GM12878 (cell line): ENCODE measurements around the gene TET2. TPM values are rescaled to one million over a fixed set of nuclear protein-coding genes. Genes with fewer than 3 reads are reported as not detected.

ENCODE experiments used
- ATAC-seq: fragments of 200-7000 bp; cut with Tn5 transposase; 3 replicates; pipeline ENCODE4 v1.9.1; 2020; ENCODE audit warnings: mild to moderate bottlenecking, moderate library complexity
- BruUV-seq: library from RNA; stranded (reverse); fragments of 400-500 nt; replicated peaks from 2 replicates; lab custom pipeline; 2021; lab: Mats Ljungman, UMichigan
- CTCF ChIA-PET: fragments of 300-600 bp; sonication (Branson Sonifier 250); formaldehyde crosslinking; extraction: SDS; loops from one replicate; lab custom pipeline; 2021; ENCODE audit warnings: inconsistent platforms; lab: Yijun Ruan, JAX
- POLR2A ChIA-PET: fragments of 350-600 bp; formaldehyde crosslinking; extraction: SDS; loops from one replicate; lab custom pipeline; 2021; ENCODE audit warnings: inconsistent platforms; lab: Charles Lee
- RAD21 ChIA-PET: fragments of 300-600 bp; sonication (Branson Sonifier 250); formaldehyde crosslinking; loops from one replicate; lab custom pipeline; 2023; ENCODE audit warnings: antibody characterized with exemption; ENCODE audit not compliant: unreplicated experiment; lab: Charles Lee
- SMC1A ChIA-PET: fragments of 300-600 bp; sonication (Branson Sonifier 250); formaldehyde crosslinking; loops from one replicate; lab custom pipeline; 2023; ENCODE audit not compliant: unreplicated experiment, uncharacterized antibody; lab: Charles Lee
- DNase-seq: peaks from one replicate; pipeline ENCODE4 v3.0.0-alpha.2; 2011; ENCODE audit warnings: low read depth, low spot score
- FAIRE-seq: peaks from 3 replicates; lab custom pipeline; 2011; peaks lifted over from hg19 to GRCh38; lab: Jason Lieb, UNC
- H2AFZ ChIP-seq: 2 replicates; pipeline ENCODE4 v1.6.0; 2011; ENCODE audit warnings: low read depth, low read length, control low read depth; ENCODE audit not compliant: control insufficient read depth
- H3K27ac ChIP-seq: 2 replicates; pipeline ENCODE4 v1.5.1; 2011; ENCODE audit warnings: control low read depth; ENCODE audit not compliant: control insufficient read depth, insufficient read depth
- H3K27me3 ChIP-seq, 2 experiments: replicated peaks in 1 of 2; 2 replicates each; pipeline versions ENCODE4 v1.6.0 to v1.6.1; 2011; ENCODE audit warnings: low read length in 1 of 2; ENCODE audit not compliant: control insufficient read depth in 2 of 2, insufficient read depth in 2 of 2
- H3K36me3 ChIP-seq, 2 experiments: 2 replicates each; pipeline ENCODE4 v1.5.1; 2011; ENCODE audit warnings: low read length in 1 of 2; ENCODE audit not compliant: control insufficient read depth in 2 of 2, insufficient read depth in 2 of 2
- H3K4me1 ChIP-seq: 2 replicates; pipeline ENCODE4 v1.6.1; 2011; ENCODE audit warnings: mild to moderate bottlenecking, low read length, moderate library complexity, mixed read lengths; ENCODE audit not compliant: control insufficient read depth, insufficient read depth
- H3K4me2 ChIP-seq: 2 replicates; pipeline ENCODE4 v1.6.0; 2011; ENCODE audit warnings: control low read depth; ENCODE audit not compliant: control insufficient read depth, insufficient read depth
- H3K4me3 ChIP-seq: fragments of 200-600 bp; sonication (generic); 2 replicates; pipeline ENCODE4 v1.5.1; 2016
- H3K79me2 ChIP-seq: 2 replicates; pipeline ENCODE4 v1.6.0; 2011; ENCODE audit warnings: low read length; ENCODE audit not compliant: control insufficient read depth, insufficient read depth
- H3K9ac ChIP-seq: 2 replicates; pipeline ENCODE4 v1.8.0; 2011; ENCODE audit warnings: low read length, control low read depth, mixed read lengths; ENCODE audit not compliant: control insufficient read depth, insufficient read depth
- H3K9me3 ChIP-seq: replicated peaks from 3 replicates; pipeline ENCODE4 v1.5.1; 2011; ENCODE audit warnings: mild to moderate bottlenecking, low read length; ENCODE audit not compliant: control insufficient read depth, insufficient read depth
- H4K20me1 ChIP-seq: 2 replicates; pipeline ENCODE4 v1.6.0; 2011; ENCODE audit not compliant: control insufficient read depth, insufficient read depth
- BCLAF1 ChIP-seq: fragments of 450-650 bp; IDR thresholded peaks from 2 replicates; pipeline ENCODE4 v1.6.1; 2017; ENCODE audit warnings: antibody characterized with exemption, mild to moderate bottlenecking, moderate library complexity
- CBFB ChIP-seq: IDR thresholded peaks from 2 replicates; pipeline ENCODE4 v1.6.1; 2016; ENCODE audit warnings: antibody characterized with exemption, low read depth
- CBX5 ChIP-seq: sonication (generic); IDR thresholded peaks from 2 replicates; pipeline ENCODE4 v1.6.1; 2016; ENCODE audit warnings: low read depth, moderate library complexity, mild to moderate bottlenecking, inconsistent platforms
- E2F4 ChIP-seq: IDR thresholded peaks from 2 replicates; pipeline ENCODE4 v1.6.1; 2012; ENCODE audit warnings: low read depth, low read length, improper control_type of control experiment
- ETV6 ChIP-seq, 2 experiments: fragments of 450-650 bp in 1 of 2; IDR thresholded peaks in 1 of 2; conservative IDR thresholded peaks in 1 of 2; 2 replicates each; pipeline ENCODE4 v1.6.1; 2014; ENCODE audit warnings: antibody characterized with exemption in 1 of 2, borderline replicate concordance in 1 of 2, low read depth in 1 of 2, mild to moderate bottlenecking in 1 of 2, moderate library complexity in 1 of 2
- FOXK2 ChIP-seq: fragments of 450-650 bp; IDR thresholded peaks from 2 replicates; pipeline ENCODE4 v1.6.1; 2017; ENCODE audit warnings: mild to moderate bottlenecking, moderate library complexity
- IKZF2 ChIP-seq, 2 experiments: fragments of 450-650 bp; IDR thresholded peaks; 2 replicates each; pipeline ENCODE4 v1.6.1; 2017; ENCODE audit warnings: mild to moderate bottlenecking in 2 of 2, moderate library complexity in 2 of 2
- IRF4 ChIP-seq: IDR thresholded peaks from 2 replicates; pipeline ENCODE4 v1.6.1; 2011; ENCODE audit warnings: low read depth, low read length
- MTA2 ChIP-seq: fragments of 450-650 bp; IDR thresholded peaks from 2 replicates; pipeline ENCODE4 v1.6.1; 2016; ENCODE audit warnings: low read depth, mild to moderate bottlenecking, moderate library complexity
- NBN ChIP-seq: fragments of 450-650 bp; IDR thresholded peaks from 2 replicates; pipeline ENCODE4 v1.6.1; 2016
- NR2F1 ChIP-seq: fragments of 450-650 bp; conservative IDR thresholded peaks from 2 replicates; pipeline ENCODE4 v1.6.1; 2017; ENCODE audit warnings: mild to moderate bottlenecking
- RUNX3 ChIP-seq: IDR thresholded peaks from 2 replicates; pipeline ENCODE4 v1.6.1; 2012; ENCODE audit warnings: low read length, inconsistent platforms
- USF1 ChIP-seq: IDR thresholded peaks from 2 replicates; pipeline ENCODE4 v1.6.1; 2011; ENCODE audit warnings: borderline replicate concordance, low read depth, mild to moderate bottlenecking, moderate library complexity, mixed read lengths, low read length; ENCODE audit not compliant: insufficient read depth; ENCODE audit errors: extremely low read length
- ZNF24 ChIP-seq: fragments of 450-650 bp; IDR thresholded peaks from 2 replicates; pipeline ENCODE4 v1.6.1; 2017; ENCODE audit warnings: antibody characterized with exemption, mild to moderate bottlenecking
- ZNF274 ChIP-seq: IDR thresholded peaks from one replicate; pipeline ENCODE4 v1.8.0; 2011; ENCODE audit not compliant: insufficient read length, insufficient read depth
- ZNF622 ChIP-seq: fragments of 450-650 bp; IDR thresholded peaks from 2 replicates; pipeline ENCODE4 v1.6.1; 2017; ENCODE audit warnings: mild to moderate bottlenecking, inconsistent platforms
- WGBS: methylation state at CpG from one replicate; pipeline ENCODE4 v1.1.6; 2016; ENCODE audit warnings: low lambda C conversion rate; ENCODE audit not compliant: insufficient replicate concordance, insufficient coverage; ENCODE audit errors: missing lambda C conversion rate; 5-methylcytosine and 5-hydroxymethylcytosine counted together
- in situ Hi-C: fragments of 300-500 bp; cut with MboI; formaldehyde crosslinking; loops from 9 replicates; pipeline ENCODE4 v1.14.3; 2018; ENCODE audit warnings: mixed read lengths
- intact Hi-C: fragments of 100-400 bp; cut with micrococcal nuclease; formaldehyde crosslinking; loops from one replicate; pipeline ENCODE4 v1.14.2; 2022; ENCODE audit not compliant: unreplicated experiment
- polyA plus RNA-seq, 11 experiments: library from polyadenylated mRNA; depleted of rRNA in 4 of 11; unstranded in 6 of 11; stranded (reverse) in 5 of 11; fragments of >200 nt; fragmentation: Nextera tagmentation in 4 of 11; fragmentation: Illumina TruSeq in 1 of 11; extraction: Ambion mirVana in 4 of 11; extraction: Trizol in 1 of 11; gene quantifications; 1 replicate in 1 of 11; 2 replicates in 10 of 11; pipeline versions ENCODE4 v1.2.1 to v1.2.3, GENCODE V29; 2011 to 2016; ENCODE audit warnings: inconsistent platforms in 2 of 11, missing spikeins in 2 of 11, low read depth in 1 of 11
- total RNA-seq, 4 experiments: library from RNA; depleted of rRNA in 3 of 4; stranded (reverse); fragments of >200 nt in 3 of 4; fragmentation: Illumina TruSeq in 1 of 4; extraction: Trizol in 1 of 4; gene quantifications; 2 replicates each; pipeline versions ENCODE4 v1.2.1 to v1.2.3, GENCODE V29; 2013 to 2021

TET2 gene
- total and polyA plus RNA-seq, 10 of the 15 experiments (the other 5 are each of a cell fraction or from before 2014, with no cell fraction given) = 3.7 to 49.0 (median 27.5) TPM

- no peak for TF ChIP-seq BCLAF1
- no peak for TF ChIP-seq NR2F1
- peak; percentile 31; the same call in 1 of the 2 replicates for TF ChIP-seq MTA2
- TF ChIP-seq ZNF24 = no peak
- TF ChIP-seq ZNF622 = no peak
These were observed 1.3 kb upstream of the TET2 start (continued) for GRCh38 chr4:105145156-105145902.

- POLR2A ChIA-PET = interaction anchor here (1.0 to 2.1 kb wide), 3 partner anchors 160 to 327 kb away, joined by 3 to 6 read pairs (median 4); no protein-coding TSS in a partner anchor
- DNase-seq (no peak), FAIRE-seq (no peak), ATAC-seq (peak; percentile 27)
- WGBS = 0% methylated on average over 25 of the region's 25 CpGs
- no TSS peak for BruUV-seq
- Histone ChIP-seq H3K4me1 (no peaks in the 10 kb centered on the region), H3K4me3 (peak overlapping the region; percentile 99), H3K9me3 (no peaks in the 10 kb centered on the region), H3K36me3 (peaks cover 0 to 5% of the 10 kb centered on the region in 2 experiments; a peak in 1 of 4 replicates), H3K27me3 (no peaks in the 10 kb centered on the region), H4K20me1 (no peaks in the 10 kb centered on the region), H2AFZ (peak overlapping the region; percentile 62), H3K9ac (peak overlapping the region; percentile 84), H3K27ac (peak overlapping the region; percentile 96), H3K4me2 (peak overlapping the region; percentile 58), H3K79me2 (peaks cover 62% of the 10 kb centered on the region)
- CTCF ChIA-PET = interaction anchor here (1.1 to 2.1 kb wide), 3 partner anchors 46 to 327 kb away, joined by 3 to 11 read pairs (median 8); partner anchors contain the start of gene PPA2
- in situ Hi-C loops (no loop called here), intact Hi-C loops (loop anchor here (1.0 to 10.0 kb wide), 10 partner anchors 49 to 1081 kb away; partner anchors contain the start of gene CXXC4)
- SMC1A ChIA-PET = interaction anchor here (1.4 to 2.2 kb wide), 3 partner anchors 16 to 569 kb away, joined by 5 to 8 read pairs (median 6); no protein-coding TSS in a partner anchor
- RAD21 ChIA-PET = interaction anchor here (1.0 to 1.8 kb wide), 4 partner anchors 159 to 331 kb away, joined by 3 to 8 read pairs (median 6); no protein-coding TSS in a partner anchor
- 0 out of 2 replicates have a peak, but pooled peaks have one; percentile 1 for TF ChIP-seq IRF4
- TF ChIP-seq FOXK2 = no peak
- TF ChIP-seq USF1 = peak; percentile 36
- TF ChIP-seq NBN = peak; percentile 63; the same call in 1 of the 2 replicates
- TF ChIP-seq ZNF274 = no peak
- no peak for TF ChIP-seq CBX5
- 0 out of 2 replicates have a peak, but pooled peaks have one; percentile 28 for TF ChIP-seq CBFB
- no peak for TF ChIP-seq ETV6 (conservative IDR thresholded peaks at IDR 0.05 in 1 of 2, IDR thresholded peaks at IDR 0.05 in 1 of 2; ENCODE audit: borderline replicate concordance in 1 of 2, low read depth in 1 of 2)
- no peak for TF ChIP-seq E2F4
- TF ChIP-seq IKZF2 (IDR thresholded peaks at IDR 0.05) = peak in 1 of 2 experiments; percentile 29; a peak in 1 of 4 replicates
- TF ChIP-seq RUNX3 = 0 out of 2 replicates have a peak, but pooled peaks have one; percentile 12
These were observed 787 bp upstream of the TET2 start for GRCh38 chr4:105145903-105146275.
